ENCODE results near the gene BTNL3. TPM values are rescaled to one million over a fixed set of nuclear protein-coding genes. Genes with fewer than 3 reads are reported as not detected.
A peak's percentile ranks its signal among the peaks of the same experiment; 100 is the strongest.

Gene BTNL3
- total RNA-seq, 4 donors from 2014 or later, result 7.4 to 214 (median 110) TPM

GRCh38 chr5:181036816-181037364 is 48.2 kb downstream of the BTNL3 start:
- no peak for DNase-seq
- H3K4me1 ChIP-seq, result no peaks in the 10 kb centered on the region
- H3K27ac ChIP-seq, result no peak overlapping the region
- no peaks in the 10 kb centered on the region for H3K27me3 ChIP-seq
- H3K9me3 ChIP-seq, result no peaks in the 10 kb centered on the region
- TF ChIP-seq POLR2A (IDR thresholded peaks at IDR 0.05), result no peak
- TF ChIP-seq CTCF (IDR thresholded peaks at IDR 0.05), result no peak
- no peak overlapping the region for H3K4me3 ChIP-seq
- no peaks in the 10 kb centered on the region for H3K36me3 ChIP-seq

- DNase-seq, result no peak
- H3K4me3 ChIP-seq, result no peak overlapping the region
- no peaks in the 10 kb centered on the region for H3K27me3 ChIP-seq
- TF ChIP-seq POLR2A (IDR thresholded peaks at IDR 0.05) (no peak), CTCF (IDR thresholded peaks at IDR 0.05) (no peak)
- H3K27ac ChIP-seq, result no peak overlapping the region
- H3K36me3 ChIP-seq, result no peaks in the 10 kb centered on the region
- no peaks in the 10 kb centered on the region for H3K9me3 ChIP-seq
- H3K4me1 ChIP-seq, result no peaks in the 10 kb centered on the region
These were observed 48.8 kb downstream of the BTNL3 start for GRCh38 chr5:181037365-181037861.

GRCh38 chr5:181039471-181039870 is 50.8 kb downstream of the BTNL3 start:
- Histone ChIP-seq H3K27me3 (no peaks in the 10 kb centered on the region), H3K4me3 (no peak overlapping the region), H3K36me3 (no peaks in the 10 kb centered on the region), H3K9me3 (no peaks in the 10 kb centered on the region), H3K4me1 (no peaks in the 10 kb centered on the region), H3K27ac (no peak overlapping the region)
- DNase-seq, result no peak
- TF ChIP-seq CTCF (IDR thresholded peaks at IDR 0.05) (no peak), POLR2A (IDR thresholded peaks at IDR 0.05) (no peak)

- Histone ChIP-seq H3K36me3 (no peaks in the 10 kb centered on the region), H3K27me3 (no peaks in the 10 kb centered on the region), H3K9me3 (no peaks in the 10 kb centered on the region), H3K4me3 (no peak within 1 kb of the TSS), H3K4me1 (no peaks in the 10 kb centered on the region), H3K27ac (peak within 1 kb of the TSS in 1 of 4 donors; percentile 11)
- no peak for DNase-seq
- TF ChIP-seq CTCF (IDR thresholded peaks at IDR 0.05) (no peak), POLR2A (IDR thresholded peaks at IDR 0.05) (no peak)
These were observed 51.4 kb downstream of the BTNL3 start, which contains the start of gene BTNL9 for GRCh38 chr5:181039931-181040630. BTNL9 (plus strand) TSS chr5:181040266; CDS start chr5:181045490, 5,224 bp downstream.

GRCh38 chr5:181040631-181040945 is 51.9 kb downstream of the BTNL3 start:
- no peaks in the 10 kb centered on the region for H3K36me3 ChIP-seq
- peak overlapping the region in 1 of 4 donors; percentile 11 for H3K27ac ChIP-seq
- no peaks in the 10 kb centered on the region for H3K27me3 ChIP-seq
- no peak for DNase-seq
- no peaks in the 10 kb centered on the region for H3K4me1 ChIP-seq
- TF ChIP-seq POLR2A (IDR thresholded peaks at IDR 0.05), result no peak
- no peak for TF ChIP-seq CTCF (IDR thresholded peaks at IDR 0.05)
- H3K9me3 ChIP-seq, result no peaks in the 10 kb centered on the region
- no peak overlapping the region for H3K4me3 ChIP-seq
